Measurements from ENCODE around the gene SFT2D2.

The SFT2D2 gene

DNA sequence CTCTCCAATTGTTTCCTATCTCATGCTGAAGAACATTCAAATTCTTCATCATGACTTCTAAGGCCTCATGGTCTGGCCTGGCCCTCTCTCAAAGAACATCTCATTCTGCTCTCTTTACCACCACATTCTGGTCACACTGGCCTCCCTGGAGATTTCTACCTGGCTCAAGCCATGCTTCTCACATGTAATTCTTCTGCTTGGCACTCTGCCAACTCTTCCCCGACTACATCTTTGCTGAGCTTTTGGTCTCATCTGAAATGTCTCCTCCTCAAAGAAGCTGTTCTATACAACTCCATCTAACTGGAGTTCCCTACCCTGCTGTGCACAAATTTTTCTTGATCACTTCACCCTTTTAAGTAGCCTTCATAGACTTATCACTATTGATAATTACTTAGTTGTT lies 53.4 kb downstream of the SFT2D2 start:
- H3K4me3 ChIP-seq (ENCODE audit: low read depth, low read length) = no peak overlapping the region
- no peak for DNase-seq (ENCODE audit: low read depth)
- TF ChIP-seq, protein P1, sequence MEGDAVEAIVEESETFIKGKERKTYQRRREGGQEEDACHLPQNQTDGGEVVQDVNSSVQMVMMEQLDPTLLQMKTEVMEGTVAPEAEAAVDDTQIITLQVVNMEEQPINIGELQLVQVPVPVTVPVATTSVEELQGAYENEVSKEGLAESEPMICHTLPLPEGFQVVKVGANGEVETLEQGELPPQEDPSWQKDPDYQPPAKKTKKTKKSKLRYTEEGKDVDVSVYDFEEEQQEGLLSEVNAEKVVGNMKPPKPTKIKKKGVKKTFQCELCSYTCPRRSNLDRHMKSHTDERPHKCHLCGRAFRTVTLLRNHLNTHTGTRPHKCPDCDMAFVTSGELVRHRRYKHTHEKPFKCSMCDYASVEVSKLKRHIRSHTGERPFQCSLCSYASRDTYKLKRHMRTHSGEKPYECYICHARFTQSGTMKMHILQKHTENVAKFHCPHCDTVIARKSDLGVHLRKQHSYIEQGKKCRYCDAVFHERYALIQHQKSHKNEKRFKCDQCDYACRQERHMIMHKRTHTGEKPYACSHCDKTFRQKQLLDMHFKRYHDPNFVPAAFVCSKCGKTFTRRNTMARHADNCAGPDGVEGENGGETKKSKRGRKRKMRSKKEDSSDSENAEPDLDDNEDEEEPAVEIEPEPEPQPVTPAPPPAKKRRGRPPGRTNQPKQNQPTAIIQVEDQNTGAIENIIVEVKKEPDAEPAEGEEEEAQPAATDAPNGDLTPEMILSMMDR (IDR thresholded peaks at IDR 0.05; ENCODE audit: insufficient read depth, low read depth, low read length, missing control alignments) = no peak

DNA sequence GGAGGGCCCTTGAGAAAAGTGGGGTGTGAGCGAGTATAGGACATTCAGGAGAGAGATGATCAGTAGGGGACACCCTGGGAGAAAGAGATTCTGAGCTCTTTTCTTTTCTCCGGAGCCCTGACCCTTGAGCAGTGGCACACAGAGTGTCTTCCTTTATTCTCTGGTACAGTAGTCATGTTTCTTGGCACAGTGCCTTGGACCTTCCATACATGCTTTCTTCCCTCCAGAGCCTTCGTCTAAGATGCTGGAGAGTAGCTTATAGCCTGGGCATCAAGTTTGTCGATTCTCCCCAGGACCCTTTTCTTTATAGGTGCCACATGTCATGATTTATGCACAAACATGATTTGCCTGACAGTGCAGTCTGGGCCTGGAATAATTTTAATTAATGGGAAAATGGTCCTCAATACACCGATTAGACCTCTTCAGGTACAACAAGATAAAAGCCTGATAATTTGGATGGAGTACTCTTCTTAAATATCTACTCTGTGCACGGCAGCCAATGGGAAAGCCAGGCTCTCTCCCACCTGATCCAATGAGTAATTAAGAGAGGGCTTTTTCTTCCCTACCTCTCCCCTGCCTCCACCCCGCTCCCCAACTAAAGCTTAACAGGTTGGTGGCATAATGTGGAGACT lies 54.6 kb downstream of the SFT2D2 start, which contains the start of gene TBX19:
Gene TBX19, plus strand, starts transcription at position 582 of the 632 bp plus-strand sequence. CDS start 214 bp downstream, outside the sequence.
- H3K4me3 ChIP-seq (ENCODE audit: low read depth, low read length) = no peak within 1 kb of the TSS
- no peak for DNase-seq (ENCODE audit: low read depth)
- TF ChIP-seq, protein P1 (IDR thresholded peaks at IDR 0.05; ENCODE audit: insufficient read depth, low read depth, low read length, missing control alignments) = no peak

DNA sequence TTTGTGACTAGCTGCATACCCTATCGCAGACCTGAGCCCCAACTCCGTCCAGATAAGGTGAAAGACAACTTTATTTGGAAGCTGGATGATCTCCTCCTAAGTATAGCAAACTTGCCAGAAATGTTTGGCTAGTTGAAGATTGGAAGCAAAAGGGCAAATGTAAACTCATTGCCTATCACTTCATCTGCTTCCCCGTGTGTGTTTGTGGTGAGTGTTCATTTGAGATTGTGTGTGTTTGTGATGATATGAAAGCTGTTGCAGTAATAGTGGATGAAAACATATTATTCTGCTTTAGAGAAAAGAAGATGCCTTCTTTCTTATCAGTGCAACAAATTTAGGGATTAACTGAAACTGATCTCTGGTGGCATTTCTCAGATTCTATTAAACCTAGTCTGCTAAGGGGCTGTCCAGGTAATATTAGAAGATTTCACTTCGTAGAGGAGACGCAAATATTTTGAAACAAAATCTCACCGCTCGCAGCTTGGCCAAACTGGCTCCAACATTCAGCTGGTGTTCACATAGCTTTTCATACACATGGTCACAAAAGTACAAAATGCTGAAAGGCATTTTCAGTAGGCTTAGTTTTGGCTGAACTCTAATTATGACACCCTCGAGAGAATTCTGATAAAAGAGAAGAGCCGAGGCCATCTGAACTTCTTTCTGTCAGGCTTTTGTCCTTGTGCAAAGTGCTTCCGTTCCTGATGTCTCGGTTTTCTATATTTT lies 56.0 kb downstream of the SFT2D2 start:
- H3K4me3 ChIP-seq (ENCODE audit: low read depth, low read length) = no peak overlapping the region
- DNase-seq (ENCODE audit: low read depth) = no peak
- TF ChIP-seq, protein P1 (IDR thresholded peaks at IDR 0.05; ENCODE audit: insufficient read depth, low read depth, low read length, missing control alignments) = no peak

DNA sequence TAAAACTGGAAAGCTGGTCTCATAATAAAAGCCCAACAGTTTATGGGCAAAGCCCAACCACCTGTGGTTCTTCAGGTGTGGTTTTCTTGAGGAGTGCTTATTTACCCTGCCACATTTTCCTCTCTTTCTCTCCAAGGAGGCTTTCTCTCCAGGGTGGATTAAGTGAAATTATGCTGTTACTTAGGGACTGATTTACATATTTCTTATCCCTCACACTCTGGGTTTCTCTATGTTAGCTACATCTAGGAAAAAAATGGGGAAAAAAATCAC lies 59.7 kb downstream of the SFT2D2 start:
- TF ChIP-seq, protein P1 (IDR thresholded peaks at IDR 0.05; ENCODE audit: insufficient read depth, low read depth, low read length, missing control alignments) = no peak
- no peak overlapping the region for H3K4me3 ChIP-seq (ENCODE audit: low read depth, low read length)
- DNase-seq (ENCODE audit: low read depth) = no peak

DNA sequence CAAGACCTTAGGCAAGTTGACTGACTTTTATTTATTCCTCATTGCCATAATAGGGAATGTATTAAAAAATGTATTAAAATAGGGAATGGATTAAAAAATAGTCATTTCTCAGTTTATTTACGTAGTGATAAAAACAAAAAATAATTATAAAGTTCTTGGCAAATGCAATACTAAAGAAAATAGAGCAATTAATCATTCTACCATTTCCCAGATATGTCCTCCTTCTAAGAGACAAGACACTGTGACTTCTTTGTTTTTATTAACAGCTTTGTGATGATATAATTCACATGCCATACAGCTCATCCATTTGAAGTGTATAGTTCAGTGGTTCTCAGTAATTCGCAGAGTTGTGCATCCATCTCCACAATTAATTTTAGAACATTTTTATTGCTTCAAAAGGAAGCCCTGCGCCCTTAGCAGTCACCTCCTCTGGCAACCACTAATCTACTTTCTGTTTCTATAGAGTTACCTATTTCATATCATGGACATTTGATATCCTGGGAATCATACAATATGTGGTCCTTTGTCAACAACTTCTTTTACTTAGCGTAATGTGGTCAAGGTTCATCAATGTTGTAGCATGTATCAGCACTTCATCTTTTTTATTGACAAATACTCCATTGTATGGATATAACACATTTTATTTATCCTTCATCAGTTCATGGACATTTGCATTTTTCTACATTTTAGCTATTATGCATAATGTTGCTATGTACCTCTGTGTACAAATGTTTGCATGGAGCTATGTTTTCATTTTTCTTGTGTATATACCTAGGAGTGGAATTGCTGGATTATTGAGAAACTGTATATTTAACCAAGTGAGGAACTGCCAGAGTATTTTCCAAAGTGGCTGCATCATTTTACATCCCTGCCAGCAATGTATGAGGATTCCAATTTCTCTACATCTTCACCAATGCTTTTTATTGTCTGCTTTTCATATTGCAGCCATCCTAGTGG lies 60.4 kb downstream of the SFT2D2 start:
- TF ChIP-seq, protein P1 (IDR thresholded peaks at IDR 0.05; ENCODE audit: insufficient read depth, low read depth, low read length, missing control alignments) = no peak
- no peak overlapping the region for H3K4me3 ChIP-seq (ENCODE audit: low read depth, low read length)
- DNase-seq (ENCODE audit: low read depth) = no peak

DNA sequence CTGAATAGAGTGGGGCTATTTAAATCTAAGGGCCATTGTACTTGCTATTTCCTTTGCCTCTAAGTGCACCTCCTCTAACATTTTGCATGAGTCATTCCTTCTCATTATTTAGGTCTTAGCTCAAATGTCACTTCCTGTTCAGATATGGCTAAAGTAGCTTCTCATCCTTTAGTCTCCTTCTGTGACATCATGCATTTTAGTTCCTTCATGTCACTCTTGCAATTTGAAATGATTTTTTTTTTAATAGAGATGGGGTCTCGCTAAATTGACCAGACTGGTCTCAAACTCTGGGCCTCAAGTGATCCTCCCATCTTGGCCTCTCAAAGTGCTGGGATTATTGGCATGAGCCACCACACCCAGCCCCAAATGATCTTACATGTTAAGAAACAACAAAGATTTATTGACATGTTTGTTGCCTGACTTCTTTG lies 61.4 kb downstream of the SFT2D2 start:
- DNase-seq (ENCODE audit: low read depth) = peak; percentile 22
- no peak overlapping the region for H3K4me3 ChIP-seq (ENCODE audit: low read depth, low read length)
- TF ChIP-seq, protein P1 (IDR thresholded peaks at IDR 0.05; ENCODE audit: insufficient read depth, low read depth, low read length, missing control alignments) = no peak
